Stromal cell of bone marrow (primary cell): Measurements from ENCODE around the gene TEX53.

ENCODE experiments used
- DNase-seq: peaks from one replicate; pipeline ENCODE4 v3.0.0-alpha.2; 2012; ENCODE audit warnings: low read depth

TEX53 gene

DNA sequence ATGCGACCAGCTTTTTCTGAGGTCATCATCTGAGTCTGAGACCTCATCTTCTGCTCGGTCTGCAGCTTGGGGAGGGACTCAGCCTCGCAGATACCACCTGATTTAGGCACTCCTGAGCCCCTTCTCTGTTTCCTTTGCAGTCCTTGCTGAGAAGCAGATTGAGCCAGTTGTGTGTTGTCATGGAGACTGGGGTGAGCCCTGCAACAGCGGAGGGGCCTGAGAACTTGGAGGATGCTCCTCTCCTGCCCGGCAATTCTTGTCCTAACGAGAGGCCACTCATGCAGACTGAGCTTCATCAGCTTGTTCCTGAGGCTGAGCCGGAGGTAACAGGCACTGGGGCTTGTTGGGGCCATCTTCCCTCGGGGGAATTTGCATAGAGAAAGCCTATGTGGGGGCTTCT, 19.2 kb downstream of the TEX53 start:
- no peak for DNase-seq

DNA sequence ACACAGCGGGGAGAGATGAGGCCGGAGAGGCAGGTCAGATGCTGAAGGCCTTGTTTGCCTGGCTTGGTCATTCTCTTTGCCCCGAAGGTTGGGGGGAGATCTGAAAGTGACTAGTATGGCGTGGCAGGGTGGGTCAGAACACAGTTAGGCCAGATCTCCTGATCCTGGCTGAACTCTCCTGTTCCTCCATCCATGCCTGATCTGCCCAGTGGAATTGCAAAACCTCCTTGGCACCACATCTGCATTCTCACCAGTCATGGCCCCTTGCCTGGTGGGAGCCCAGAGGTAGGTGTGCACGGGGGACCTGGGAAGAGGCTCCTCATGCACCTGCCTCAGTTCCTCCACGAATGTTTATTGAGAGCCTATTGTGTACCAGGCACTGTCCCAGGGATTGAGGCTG, 23.2 kb downstream of the TEX53 start:
- DNase-seq = no peak

DNA sequence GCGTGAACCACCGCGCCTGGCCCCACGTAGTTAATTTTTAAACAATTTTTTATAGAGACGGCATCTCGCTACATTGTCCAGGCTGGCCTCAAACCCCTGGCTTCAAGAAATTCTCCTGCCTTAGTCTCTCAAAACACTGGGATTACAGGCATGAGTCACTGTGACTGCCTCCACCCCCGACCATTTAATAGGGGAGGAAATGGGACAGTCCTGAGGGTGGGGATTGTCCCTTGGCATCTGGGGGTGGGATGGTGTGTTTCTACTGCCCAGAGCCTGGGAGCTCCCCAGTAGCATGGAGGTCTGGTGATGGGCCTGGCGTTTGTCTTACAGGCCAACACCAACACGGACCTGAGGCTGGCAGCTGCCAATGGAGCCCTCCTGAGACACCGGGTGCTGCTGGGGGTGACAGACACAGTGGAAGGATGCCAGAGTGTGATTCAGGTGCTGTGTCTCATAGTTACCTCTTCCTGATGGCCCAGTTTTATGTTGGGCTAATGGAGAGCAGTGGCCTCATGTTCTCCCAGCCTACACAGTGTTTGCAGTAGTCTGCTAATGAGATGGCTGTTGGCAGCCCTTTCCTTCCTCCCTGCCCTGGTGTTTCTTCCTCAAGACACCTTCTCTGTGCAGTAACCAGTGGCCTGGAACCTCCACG, 24.0 kb downstream of the TEX53 start:
- DNase-seq = no peak

DNA sequence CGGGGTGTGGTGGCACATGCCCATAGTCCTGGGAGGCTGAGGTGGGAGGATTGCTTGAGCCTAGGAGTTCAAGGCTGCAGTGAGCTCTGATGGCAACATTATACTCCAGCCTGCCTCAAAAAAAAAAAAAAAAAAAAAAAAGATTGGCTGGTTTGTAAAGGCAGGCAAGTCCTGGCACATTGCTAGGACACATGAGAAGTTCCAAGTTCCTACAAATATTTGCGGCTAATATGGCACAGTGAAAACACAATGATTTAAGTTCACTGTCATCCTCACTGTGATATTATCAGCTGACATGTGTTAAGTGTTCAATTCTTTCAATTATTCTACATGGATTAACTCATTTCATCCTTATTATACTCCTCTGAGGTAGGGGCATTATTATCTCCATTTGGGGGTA, 26.4 kb downstream of the TEX53 start:
- no peak for DNase-seq

DNA sequence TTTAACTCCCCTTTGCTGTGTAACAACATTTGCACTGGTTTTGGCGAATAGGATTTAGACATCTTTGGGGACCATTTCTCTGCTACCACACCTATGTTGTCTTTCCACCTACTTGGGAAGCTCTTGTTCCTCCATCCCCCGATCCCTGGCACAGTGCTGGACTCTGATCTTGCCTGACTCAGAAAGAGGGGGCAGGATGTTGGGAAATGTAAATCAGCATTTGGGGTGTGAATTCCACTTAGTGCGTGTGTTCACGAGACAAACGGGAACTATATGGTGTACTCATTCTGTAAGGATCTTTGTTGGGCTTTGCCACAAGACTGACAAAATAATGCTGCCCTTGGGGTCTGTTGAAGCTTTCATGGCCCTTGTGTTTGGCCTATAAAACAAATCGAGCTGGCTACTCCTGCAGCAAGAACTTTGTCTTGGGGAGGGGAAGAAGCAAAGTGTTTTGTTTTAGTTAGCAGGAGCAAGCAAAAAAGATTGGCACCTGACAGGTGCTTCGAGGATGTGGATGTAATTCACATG, 28.0 kb downstream of the TEX53 start:
- DNase-seq = no peak

DNA sequence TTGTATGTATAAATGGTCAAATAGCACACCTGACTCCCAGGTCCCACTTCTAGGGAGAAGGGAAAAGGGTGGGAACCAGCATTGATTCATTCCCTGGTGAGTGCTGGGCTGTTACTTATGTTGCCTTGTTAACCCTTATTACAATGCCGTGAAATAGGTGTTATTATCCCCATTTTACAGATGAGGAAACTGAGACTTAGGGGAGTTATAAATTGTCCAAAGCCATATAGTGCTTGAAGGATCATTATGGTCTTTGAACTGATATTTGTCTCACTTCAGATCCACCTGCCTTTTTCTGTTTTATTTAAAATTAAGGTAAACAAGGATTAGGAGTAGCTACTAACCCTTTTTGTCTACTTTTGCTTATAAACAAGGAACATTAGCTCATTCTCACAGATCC, 30.1 kb downstream of the TEX53 start:
- DNase-seq = no peak

DNA sequence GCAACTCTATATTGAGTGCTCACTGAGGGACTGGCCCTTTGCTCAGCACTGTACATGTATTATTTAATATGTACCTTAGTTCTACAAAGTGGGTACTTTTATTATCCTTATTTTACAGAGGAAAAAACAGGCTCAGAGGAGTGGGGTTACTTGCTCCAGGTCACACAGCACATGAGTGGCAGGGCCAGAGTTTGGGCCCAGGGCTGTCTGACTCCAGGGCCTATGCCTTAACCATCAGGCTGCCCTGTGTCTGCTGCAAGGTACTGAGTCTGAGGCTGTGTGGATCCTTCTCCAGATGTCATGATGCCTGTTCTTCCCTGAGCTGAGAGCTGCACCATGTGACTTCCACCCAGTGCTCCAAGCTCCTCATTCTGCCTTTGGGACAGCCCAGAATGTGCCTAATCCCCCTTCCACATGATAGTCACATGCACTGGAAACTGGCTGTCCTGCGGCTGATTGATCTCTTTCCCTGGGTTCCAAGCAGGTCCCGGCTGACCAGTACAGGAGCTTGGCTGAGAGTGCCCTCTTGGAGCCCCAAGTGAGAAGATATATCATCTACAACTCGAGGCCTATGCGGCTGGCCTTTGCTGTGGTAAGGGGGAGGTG, 31.1 kb downstream of the TEX53 start:
- no peak for DNase-seq

DNA sequence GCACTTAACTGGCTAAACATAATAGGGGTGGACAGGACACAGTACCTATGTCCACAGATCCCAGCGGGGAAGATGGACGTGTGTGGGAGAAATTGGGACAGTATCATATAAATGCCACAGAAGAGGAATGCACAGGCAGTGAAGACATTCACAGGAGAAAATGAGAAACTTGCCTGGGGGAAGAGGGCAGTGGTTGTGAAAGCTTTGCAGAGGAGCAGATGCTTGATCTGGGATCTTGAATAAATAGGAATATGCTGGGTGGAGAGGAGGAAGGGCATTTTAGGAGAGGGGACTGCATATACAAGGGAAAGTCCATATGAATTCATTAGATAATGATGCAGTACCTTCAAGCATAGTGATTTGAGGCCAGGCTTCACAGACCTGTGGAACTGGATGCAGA, 32.9 kb downstream of the TEX53 start:
- no peak for DNase-seq

DNA sequence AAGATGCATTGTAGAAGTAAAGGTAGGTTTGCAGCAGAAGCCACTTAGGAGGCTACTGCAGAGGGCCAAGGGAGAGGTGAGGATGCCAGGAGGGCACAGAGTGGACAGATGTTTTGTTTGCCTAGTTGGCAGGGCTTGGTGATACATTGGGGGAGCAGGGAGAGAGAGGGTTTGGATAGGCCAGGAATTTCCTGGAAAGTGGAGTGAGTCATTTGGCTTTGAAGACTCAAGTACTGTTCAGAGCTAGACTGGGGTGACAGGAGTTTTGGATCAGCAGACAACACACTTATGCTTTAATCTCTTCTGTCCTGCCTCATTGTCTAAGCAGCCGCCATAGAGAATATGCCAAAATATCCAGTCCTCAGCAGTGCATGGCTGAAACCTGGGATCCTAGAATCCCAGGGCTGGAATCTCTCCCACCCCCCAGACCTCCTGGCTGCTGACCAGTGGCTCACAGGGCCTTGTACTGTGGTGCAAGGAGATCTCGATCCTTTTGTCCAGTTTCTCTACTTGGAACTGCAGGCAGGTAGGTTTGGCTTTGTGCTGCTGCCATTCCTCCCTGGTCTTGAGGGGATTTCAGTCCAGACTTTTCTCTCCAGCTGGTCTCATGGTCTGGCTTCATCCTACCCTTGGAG, 35.5 kb downstream of the TEX53 start:
- peak; percentile 79 for DNase-seq

DNA sequence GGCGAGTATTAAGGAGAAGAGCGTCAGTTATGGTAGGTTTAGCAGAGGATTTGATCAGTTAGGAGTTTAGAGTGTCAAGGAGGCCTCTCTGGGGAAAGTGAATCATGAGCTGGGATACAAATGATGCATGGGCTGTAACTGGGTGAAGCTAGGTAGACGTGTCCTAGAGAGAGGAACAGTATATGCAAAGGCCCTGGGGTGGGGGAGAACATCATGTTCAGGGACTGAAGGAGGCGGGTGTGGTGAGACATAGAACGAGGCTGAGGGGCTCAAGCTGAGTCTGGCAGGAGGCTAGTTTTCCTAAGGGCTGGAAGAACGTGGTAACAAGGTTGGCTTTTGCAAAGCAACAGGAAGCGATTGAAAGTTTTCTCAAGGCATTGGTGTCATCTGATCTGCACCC, 36.0 kb downstream of the TEX53 start:
- DNase-seq = no peak

DNA sequence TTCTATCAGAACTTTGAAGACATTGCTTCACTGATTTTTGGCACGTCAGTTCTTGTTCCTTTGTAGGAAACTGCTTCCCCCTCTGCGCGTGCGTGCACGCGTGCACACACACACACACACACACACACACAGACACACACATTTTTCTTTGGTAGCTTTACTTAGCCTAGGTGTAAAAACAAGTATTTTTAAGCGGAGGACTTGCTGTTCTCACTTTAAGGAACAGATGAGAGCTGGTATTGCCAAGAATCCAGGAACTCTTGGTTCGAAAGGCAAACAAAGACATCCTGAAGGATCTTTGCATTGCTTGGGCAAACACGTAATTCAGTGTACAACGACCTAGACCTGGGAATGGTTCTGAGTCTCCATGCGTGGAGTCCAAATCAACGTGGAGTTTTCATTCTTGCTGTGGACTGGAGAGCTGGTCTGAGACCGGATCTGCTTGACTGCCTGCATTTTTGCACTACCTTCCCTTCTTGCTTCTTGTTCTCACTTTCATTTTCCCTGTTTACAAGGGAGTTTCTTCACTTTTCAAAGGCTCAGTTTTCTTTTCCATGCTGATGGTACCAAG, 38.3 kb downstream of the TEX53 start:
- DNase-seq = no peak

DNA sequence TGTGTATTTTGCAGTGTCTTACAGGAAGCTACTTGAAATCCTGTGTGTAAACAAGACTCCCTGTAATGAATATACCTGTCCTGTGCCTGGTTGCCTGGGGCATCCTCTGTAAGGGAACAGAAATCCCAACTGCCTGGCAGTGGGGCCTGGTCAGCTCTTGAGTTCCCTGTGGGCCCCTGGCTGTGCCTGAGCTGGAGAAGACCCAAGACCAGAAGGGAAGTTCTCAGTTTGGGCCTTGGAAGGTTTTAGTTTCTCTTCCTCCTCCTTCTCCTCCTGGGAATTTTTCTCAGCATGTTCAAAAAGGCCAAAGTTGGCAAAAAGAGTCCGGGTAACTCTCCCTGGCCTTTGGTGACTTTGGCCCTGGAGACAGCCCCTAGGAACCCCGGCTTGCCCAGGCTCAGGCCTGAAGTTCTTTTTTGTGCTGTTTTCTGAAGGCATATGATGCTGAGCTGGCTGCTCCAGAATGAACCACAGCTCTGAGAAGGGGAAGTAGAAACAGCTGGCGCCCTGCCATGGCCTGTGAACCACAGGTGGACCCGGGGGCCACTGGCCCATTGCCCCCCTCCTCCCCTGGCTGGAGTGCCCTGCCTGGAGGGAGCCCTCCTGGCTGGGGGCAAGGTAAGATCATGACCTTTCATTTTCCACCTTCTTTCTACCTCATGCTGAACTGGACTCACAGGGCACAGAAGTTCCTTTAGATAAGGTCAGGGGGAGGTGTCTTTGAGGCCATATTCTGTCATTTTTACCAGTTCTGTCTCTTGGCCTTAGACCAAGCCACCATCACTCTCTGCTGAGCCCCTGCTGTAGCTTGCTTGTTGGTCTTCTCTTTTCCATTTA, 40.7 kb downstream of the TEX53 start:
- no peak for DNase-seq

DNA sequence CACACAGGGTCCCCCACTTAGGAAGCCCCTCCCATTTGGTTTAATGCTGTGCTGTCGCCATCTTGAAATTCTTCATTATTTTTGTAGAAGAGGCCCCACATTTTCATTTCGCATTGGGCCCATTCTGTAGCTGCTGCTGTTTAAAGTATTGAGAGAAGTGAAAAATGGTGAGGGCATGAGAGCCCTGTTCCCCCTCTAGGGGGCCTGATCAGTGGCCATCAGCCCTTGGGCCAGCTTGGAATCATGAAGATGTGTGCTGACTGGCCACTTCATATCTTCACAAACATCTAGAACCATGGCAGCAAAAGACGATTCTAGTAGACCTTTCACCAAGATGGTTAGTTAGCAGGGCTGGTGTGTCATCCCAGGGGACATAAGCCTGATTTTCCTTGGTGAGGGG, 43.2 kb downstream of the TEX53 start:
- DNase-seq = no peak

DNA sequence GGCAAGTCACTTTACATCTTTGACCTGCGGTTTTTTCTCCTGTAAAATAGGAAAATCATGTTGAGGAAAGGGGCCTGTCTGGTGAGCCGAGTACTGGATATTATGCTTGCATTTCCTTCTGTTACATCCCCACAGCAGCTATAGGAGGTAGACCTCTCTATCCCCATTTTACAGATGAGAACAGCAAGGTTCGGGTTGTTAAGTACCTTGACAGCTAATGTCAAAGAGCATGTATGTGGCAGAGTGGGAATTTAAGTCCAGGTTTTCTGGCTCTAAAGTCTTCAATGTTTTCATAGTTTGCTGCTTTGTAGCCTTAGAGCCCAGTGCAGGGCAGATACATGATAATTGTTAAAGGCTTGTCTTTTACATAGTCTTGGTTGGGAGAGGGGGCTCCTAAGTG, 43.7 kb downstream of the TEX53 start:
- no peak for DNase-seq

DNA sequence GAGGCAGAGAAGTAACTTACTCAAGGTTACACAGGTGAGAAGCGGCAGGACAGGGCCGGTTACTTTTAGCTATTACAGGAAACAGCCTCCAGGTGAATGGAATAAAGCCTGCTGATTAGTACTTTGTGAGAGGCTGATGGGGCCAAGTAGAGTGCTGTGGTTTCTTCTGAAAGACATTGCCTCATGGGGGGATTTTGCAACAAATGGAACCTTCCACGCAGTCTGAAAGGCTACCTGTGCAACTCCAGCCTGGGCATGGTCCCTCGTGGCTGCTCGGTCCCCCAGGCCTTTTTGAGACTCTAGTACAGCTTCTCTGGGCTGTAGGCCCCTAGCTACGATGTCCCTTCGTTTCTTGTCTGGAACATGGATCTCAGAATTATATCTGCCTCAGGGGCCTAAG, 44.5 kb downstream of the TEX53 start:
- DNase-seq = no peak

DNA sequence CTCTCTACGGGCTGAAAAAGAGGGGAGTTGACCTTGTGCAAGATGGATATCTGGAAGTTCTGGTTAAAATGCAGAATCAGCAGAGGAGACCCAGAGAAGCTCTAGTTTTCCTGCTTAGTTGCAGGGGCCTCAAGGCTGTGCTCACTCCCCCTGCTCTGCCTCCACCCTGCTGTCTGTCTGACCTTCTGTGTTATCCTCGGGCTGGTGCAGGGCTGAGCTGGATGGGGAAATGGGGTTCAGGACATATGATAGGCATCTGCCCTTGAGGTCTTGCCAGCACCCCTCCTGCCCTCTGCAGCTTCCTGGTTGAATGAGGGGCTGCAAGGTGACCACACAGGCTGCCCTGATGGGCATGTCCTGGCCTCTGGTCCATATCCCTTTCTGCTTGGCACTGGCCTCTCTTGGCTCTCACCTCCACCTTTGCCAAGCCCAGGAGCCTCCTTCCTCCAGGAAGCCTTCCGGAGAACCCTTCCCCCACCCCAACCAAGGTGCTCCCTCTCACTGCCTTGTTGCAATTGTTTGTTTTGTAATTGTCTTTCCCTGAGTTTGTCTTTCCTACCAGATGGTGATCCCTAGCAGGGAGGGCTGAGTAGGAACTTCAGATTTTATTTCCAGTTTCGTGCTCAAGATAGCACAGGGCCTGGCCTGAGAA, 45.2 kb downstream of the TEX53 start:
- DNase-seq = no peak

DNA sequence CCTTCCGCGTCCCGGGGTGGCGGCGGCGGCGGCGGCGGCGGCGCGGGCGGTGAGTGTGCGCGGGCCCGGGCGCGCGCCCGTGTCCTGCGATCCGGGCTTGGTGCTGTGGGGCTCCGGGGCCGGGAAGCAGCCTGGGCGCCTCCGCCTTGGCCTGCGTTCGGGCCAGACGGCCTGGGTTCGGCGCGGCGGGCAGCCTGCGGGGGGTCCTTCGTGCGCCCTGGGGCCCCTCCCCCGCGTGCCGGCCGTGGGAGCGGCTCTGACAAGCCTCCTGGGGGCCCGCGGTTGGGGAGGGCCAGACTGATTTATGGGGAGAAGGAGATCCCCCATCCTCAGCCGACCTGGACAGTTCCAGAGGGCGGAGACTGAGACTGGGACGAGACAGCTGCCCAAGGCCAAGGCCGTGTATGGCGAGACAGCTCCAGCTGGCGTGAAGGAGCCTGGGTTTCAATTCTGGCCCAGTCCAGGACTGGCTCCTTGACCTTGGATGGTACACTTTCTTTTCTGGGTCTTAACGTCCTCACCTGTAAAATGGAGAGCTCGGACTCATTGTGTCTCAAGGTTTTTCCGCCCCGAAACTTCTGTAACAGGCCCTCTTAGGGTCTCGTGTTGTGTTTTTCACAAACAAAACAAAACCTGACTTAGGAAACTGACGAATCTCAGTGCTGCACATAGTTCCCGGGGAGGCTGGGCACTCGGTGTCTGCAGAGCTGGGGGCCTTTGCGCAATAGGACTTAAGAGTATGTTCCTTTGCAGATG, 45.9 kb downstream of the TEX53 start:
- no peak for DNase-seq

DNA sequence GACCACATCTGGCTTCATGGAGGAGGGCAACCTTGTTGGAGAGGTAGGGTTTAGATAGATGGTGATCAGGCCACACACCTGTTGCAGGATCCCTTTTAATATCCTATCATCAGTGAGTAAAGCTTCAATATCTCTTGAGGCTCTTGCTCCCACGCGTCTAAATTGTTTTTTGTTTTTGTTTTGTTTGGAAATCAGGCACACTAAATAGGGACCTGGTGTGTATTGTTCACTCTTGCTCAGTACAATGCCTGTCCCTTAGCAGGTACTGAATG, 49.1 kb downstream of the TEX53 start:
- DNase-seq = no peak

DNA sequence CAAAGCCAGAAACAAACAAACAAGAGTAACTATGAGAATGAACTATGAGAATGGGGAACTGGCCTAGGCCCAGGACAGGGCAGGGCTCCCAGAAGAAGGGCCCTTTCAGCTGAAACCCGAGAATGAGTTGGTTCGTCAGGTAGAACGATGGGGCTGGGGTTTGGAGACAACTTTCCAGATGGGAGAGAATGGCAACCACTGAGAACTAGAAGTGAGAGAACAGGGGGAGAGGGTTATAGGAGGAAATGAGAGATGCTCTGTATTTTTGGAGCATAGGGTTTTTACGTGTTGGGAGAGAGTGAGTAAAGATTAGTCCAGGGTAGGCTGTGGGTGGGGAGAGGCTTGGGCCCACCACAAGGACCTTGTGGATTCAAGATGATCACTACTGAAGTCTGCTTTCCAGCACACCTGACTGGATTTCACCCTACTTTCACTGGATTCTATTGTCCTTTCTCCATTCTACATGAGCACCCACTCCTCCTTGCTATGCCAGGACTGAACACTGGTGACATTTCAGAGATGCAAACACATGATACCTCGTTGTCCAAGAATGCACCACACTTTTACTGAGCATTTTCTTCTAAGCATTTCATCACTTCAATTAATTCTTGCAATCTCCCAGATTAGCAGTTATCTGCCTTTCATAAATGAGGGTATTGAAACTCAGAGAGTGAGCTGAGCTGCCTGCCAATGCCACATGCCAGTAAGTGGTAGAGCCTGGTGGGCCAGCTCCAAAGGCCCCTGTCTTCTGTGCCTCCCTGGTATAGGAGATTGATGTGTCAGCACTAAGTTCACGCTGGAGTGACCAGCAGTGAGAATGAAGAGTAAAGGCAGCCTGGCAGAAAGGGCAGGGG, 49.7 kb downstream of the TEX53 start:
- DNase-seq = no peak

DNA sequence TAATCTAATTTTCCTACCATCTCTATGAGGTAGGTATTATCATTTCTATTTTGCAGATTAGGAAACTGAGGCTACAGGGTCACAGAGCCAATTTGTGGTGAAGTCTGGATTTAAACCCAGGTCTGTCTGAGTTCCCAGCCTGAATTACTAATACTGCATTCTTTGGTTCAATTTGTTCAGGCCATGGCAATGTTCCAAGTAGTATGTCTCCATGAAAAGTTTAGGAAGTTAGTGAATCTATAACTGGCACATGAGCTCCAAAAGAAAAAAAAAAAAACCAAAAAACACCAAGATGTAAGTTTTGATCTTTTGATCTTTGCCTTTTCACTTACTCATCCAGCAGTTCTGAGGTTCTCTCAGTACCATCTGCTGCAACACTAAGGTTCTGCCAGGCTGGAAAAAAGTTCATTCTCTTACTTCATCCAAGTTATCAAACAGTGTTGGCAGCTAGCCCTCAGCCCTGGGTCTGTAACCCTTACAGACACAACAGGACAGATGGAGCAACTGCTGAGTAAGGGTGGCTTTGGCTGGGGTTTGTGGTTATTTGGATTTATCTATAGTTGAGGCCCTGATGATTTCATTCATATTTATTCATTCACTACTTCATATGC, 50.9 kb downstream of the TEX53 start:
- DNase-seq = peak; percentile 65
